ENCODE data around the gene ARFGEF3.

GRCh38 chr6:138205437-138206094, 43.8 kb downstream of the ARFGEF3 start:
- TF ChIP-seq CTCF (conservative IDR thresholded peaks at IDR 0.05; ENCODE audit: low read depth in 2 of 2) (no peak), POLR2AphosphoS5 (IDR thresholded peaks at IDR 0.05; ENCODE audit: low read depth) (no peak), REST (IDR thresholded peaks at IDR 0.05; ENCODE audit: unreplicated experiment) (no peak), CREB1 (CRISPR knock-in tag; IDR thresholded peaks at IDR 0.05; ENCODE audit: low read depth) (no peak), EZH2 (IDR thresholded peaks at IDR 0.05; ENCODE audit: low read depth, unreplicated experiment) (no peak), STAT1 (IDR thresholded peaks at IDR 0.05; ENCODE audit: unreplicated experiment) (no peak)
